Measurements from ENCODE around the gene WDR1.

Gene WDR1

DNA sequence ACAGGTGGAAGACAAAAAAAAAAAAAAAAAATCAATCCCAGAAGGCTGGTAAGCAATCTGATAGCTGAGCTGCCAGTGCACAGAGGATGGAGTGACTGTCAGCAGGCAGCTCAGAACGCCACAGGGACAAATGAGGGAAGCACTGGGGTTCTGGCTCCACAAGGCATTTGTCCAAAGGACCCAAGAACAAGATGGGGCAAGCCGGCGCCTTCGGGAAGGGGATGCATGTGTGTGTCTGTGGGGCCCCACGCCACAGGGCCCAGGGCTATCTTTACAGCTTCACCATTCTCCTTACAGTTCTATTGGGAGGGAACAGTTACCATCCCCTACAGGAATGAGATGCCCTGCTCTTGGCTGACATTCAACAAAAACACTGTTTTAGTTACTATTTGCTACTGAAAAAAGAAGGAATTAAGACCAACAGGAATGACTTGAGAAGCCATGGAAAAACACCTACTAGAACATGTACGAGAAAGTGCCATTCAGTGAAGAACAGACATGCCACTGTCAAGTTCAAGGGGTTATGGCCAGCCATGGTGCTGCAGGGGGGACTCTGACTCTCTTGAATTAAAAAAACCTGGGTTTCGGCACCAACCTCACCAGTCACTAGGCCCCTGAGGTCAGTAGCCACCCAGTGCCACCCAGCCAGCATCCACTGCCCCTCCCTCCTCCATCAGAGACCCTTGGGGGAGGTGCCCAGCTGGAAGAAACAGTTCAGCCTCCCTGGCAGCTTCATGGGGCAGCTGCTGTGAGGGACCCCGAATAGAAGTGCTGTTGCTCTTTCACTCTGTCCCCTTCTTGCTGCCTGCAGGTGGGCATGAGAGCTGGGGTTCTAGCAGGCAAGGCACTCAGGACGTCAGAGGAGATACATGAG is 18.5 kb downstream of the WDR1 start:
- peaks cover 89% of the 10 kb centered on the region for H3K4me1 ChIP-seq (ENCODE audit: control insufficient read depth, insufficient read depth, low read length)
- no peak overlapping the region for H3K9ac ChIP-seq (ENCODE audit: low read length in 2 of 2)
- H3K27me3 ChIP-seq (ENCODE audit: control insufficient read depth in 1 of 2, insufficient read depth in 2 of 2, low read length in 2 of 2): no peaks in the 10 kb centered on the region
- H3K9me3 ChIP-seq (ENCODE audit: control insufficient read depth in 2 of 2, low read length in 2 of 2): no peaks in the 10 kb centered on the region
- no peak overlapping the region for H3K27ac ChIP-seq (ENCODE audit: low read length)
- no peak overlapping the region for H3K4me3 ChIP-seq (ENCODE audit: low read length in 2 of 2)
- peaks cover 61 to 62% of the 10 kb centered on the region in 2 donors for H3K36me3 ChIP-seq (ENCODE audit: control insufficient read depth in 2 of 2, insufficient read depth in 2 of 2, low read length in 2 of 2)

DNA sequence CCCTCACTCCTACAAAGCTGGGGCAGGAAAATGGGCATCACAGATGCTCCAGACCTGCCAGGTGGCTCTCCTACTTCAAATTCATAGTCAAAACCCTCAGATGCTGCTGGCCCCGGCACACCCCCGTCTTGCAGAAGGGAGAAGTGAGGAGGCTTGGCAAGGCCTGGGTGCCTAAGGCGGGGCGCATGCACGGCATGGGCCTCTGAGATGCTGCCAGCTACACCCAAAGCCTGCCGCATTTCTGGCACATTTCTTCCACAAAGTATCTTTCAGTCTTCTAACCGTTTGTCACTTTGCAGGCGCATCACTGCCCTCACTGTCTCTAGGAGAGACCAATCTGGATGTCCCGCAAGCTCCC is 19.6 kb downstream of the WDR1 start:
- Histone ChIP-seq H3K4me3 (ENCODE audit: low read length in 2 of 2) (peak overlapping the region in 1 of 2 donors; percentile 15), H3K36me3 (ENCODE audit: control insufficient read depth in 2 of 2, insufficient read depth in 2 of 2, low read length in 2 of 2) (peaks cover 53 to 57% of the 10 kb centered on the region in 2 donors), H3K4me1 (ENCODE audit: control insufficient read depth, insufficient read depth, low read length) (peaks cover 89% of the 10 kb centered on the region), H3K9me3 (ENCODE audit: control insufficient read depth in 2 of 2, low read length in 2 of 2) (no peaks in the 10 kb centered on the region), H3K9ac (ENCODE audit: low read length in 2 of 2) (peak overlapping the region in 1 of 2 donors; percentile 5), H3K27me3 (ENCODE audit: control insufficient read depth in 1 of 2, insufficient read depth in 2 of 2, low read length in 2 of 2) (no peaks in the 10 kb centered on the region), H3K27ac (ENCODE audit: low read length) (peak overlapping the region; percentile 64)

DNA sequence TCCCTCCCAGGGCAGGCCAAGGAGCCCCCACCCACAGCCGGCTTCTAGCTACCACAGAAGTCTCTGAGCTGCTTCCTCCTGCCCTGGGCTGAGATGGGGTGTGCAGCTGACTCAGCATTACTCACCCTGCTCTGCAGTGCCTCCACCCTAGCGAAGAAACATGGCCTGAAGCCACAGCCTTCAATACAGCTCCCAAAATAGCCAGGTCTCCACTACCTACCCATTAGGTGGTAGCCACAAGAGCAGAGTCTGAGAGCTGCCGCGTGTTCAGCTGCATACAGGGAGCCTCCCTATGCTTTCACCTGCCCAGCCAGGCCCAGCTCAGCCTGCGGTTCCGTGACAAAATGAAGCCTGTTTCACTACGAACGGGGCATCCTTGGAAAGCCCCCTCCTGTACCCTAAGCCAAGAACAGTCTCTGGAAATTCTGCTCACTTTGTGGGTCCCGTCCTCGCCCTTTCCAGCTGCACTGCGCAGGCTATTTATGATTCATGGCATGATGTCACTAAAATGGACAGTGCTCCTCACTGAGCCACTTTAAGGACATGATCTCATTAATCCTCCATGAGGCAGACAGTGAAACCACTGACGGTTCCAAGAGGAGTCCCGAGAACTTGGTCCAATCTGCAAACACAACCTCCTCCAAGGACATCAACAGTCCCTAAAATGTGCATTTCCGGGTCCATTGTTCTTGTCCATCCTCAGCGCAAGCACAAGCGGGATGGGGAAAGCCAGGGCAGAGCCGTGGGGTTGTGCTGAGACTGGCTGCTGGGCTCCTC is 20.2 kb downstream of the WDR1 start:
- Histone ChIP-seq H3K9ac (ENCODE audit: low read length in 2 of 2) (peak overlapping the region in 1 of 2 donors; percentile 29), H3K27ac (ENCODE audit: low read length) (peak overlapping the region; percentile 64), H3K27me3 (ENCODE audit: control insufficient read depth in 1 of 2, insufficient read depth in 2 of 2, low read length in 2 of 2) (no peaks in the 10 kb centered on the region), H3K36me3 (ENCODE audit: control insufficient read depth in 2 of 2, insufficient read depth in 2 of 2, low read length in 2 of 2) (peaks cover 57 to 62% of the 10 kb centered on the region in 2 donors), H3K4me1 (ENCODE audit: control insufficient read depth, insufficient read depth, low read length) (peaks cover 88% of the 10 kb centered on the region), H3K9me3 (ENCODE audit: control insufficient read depth in 2 of 2, low read length in 2 of 2) (no peaks in the 10 kb centered on the region), H3K4me3 (ENCODE audit: low read length in 2 of 2) (peak overlapping the region in 1 of 2 donors; percentile 44)

DNA sequence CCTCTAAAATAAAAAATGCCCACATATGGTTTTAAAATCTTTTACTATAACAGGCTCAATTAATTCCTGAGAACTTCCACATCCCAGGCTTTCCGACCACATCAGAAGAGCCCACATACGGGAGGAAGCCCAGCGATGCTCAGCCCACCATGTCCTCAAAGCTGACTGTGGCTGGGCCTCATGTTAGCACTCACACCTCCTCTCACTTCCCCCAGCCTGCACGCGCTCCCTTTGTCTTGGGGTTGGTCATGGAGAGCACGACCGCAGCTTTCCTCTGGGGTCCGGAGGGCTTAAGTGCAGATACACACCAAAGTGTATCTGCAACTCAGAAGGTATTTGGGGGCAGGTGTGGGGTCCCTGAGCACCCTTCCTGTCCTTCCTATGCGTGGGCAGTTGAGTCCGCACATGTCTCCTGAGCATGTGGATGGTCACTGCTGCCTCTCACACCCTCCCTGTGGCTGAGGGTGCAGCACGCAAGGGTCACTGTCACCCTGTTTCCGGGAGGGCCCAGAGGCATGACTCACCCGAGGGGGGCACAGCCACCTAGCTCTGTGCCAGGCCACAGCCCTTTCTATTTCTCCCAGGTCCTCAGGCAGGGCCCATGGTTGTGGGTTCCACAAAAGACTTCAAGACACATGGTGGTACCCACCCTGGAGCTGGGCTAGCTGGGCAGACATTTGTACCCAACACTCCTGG is 21.2 kb downstream of the WDR1 start:
- H3K27ac ChIP-seq (ENCODE audit: low read length): peak overlapping the region; percentile 64
- peaks cover 80% of the 10 kb centered on the region for H3K4me1 ChIP-seq (ENCODE audit: control insufficient read depth, insufficient read depth, low read length)
- H3K9me3 ChIP-seq (ENCODE audit: control insufficient read depth in 2 of 2, low read length in 2 of 2): no peaks in the 10 kb centered on the region
- H3K4me3 ChIP-seq (ENCODE audit: low read length in 2 of 2): no peak overlapping the region
- no peaks in the 10 kb centered on the region for H3K27me3 ChIP-seq (ENCODE audit: control insufficient read depth in 1 of 2, insufficient read depth in 2 of 2, low read length in 2 of 2)
- peaks cover 65 to 68% of the 10 kb centered on the region in 2 donors for H3K36me3 ChIP-seq (ENCODE audit: control insufficient read depth in 2 of 2, insufficient read depth in 2 of 2, low read length in 2 of 2)
- H3K9ac ChIP-seq (ENCODE audit: low read length in 2 of 2): no peak overlapping the region

DNA sequence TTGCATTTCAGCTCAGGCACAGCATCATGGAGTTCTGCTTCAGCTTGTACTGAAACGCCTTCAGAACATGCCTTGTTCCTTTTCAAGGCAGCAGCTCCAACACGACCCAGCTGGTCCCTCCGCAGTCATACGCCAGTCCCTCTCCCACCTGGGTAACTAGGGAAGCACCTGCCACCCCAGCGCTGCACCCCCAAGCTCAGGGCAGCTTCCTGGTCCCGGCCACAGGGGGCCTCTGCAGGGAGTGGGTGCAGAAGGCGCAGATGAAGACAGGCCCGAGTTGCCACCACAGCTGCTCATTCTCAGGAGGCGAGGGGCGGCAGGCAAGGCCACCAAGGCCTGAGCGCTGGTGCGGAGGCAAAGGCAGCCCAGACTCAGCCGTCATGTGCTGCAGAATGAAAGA is 21.8 kb downstream of the WDR1 start:
- no peak overlapping the region for H3K4me3 ChIP-seq (ENCODE audit: low read length in 2 of 2)
- no peaks in the 10 kb centered on the region for H3K9me3 ChIP-seq (ENCODE audit: control insufficient read depth in 2 of 2, low read length in 2 of 2)
- peak overlapping the region; percentile 67 for H3K27ac ChIP-seq (ENCODE audit: low read length)
- H3K4me1 ChIP-seq (ENCODE audit: control insufficient read depth, insufficient read depth, low read length): peaks cover 76% of the 10 kb centered on the region
- H3K9ac ChIP-seq (ENCODE audit: low read length in 2 of 2): no peak overlapping the region
- peaks cover 65 to 70% of the 10 kb centered on the region in 2 donors for H3K36me3 ChIP-seq (ENCODE audit: control insufficient read depth in 2 of 2, insufficient read depth in 2 of 2, low read length in 2 of 2)
- H3K27me3 ChIP-seq (ENCODE audit: control insufficient read depth in 1 of 2, insufficient read depth in 2 of 2, low read length in 2 of 2): no peaks in the 10 kb centered on the region

DNA sequence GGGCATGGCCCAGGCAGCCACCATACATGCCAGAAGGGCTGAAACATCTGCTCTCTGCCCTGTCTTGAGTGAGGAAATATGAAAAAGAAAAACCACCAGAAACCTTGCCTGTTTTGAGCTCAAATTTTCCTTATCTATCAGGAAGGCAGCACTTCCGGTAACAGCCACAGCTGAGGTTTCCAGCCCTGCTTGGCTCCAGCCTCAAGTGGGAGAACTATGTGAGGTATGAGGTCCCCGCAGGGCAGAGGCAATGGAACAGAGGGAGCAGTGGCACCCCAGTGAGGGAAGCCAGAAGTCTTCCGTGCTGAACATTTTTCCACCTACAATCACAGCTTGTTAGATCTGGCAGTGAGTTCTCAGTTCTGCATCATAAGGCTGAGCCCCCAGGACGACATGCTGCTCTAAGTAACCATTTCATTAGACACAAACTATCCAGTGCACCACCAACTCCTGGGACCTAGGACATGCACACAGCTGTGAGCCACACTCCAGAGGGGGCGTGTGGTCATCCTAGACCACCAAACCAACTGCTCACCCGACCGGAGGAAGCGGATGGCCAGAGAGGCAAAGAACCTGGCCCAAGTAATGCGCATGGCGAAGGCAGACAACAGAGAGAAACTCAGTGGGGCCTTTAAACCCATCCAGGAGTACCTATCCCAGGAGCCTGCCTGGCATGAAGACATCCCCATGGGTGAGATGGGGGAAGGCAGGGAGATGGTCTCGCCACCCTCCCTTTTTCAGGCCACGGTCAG is 22.6 kb downstream of the WDR1 start:
- H3K9ac ChIP-seq (ENCODE audit: low read length in 2 of 2): peak overlapping the region in 1 of 2 donors; percentile 40
- peaks cover 75% of the 10 kb centered on the region for H3K4me1 ChIP-seq (ENCODE audit: control insufficient read depth, insufficient read depth, low read length)
- H3K27me3 ChIP-seq (ENCODE audit: control insufficient read depth in 1 of 2, insufficient read depth in 2 of 2, low read length in 2 of 2): no peaks in the 10 kb centered on the region
- peaks cover 64 to 67% of the 10 kb centered on the region in 2 donors for H3K36me3 ChIP-seq (ENCODE audit: control insufficient read depth in 2 of 2, insufficient read depth in 2 of 2, low read length in 2 of 2)
- no peaks in the 10 kb centered on the region for H3K9me3 ChIP-seq (ENCODE audit: control insufficient read depth in 2 of 2, low read length in 2 of 2)
- no peak overlapping the region for H3K4me3 ChIP-seq (ENCODE audit: low read length in 2 of 2)
- H3K27ac ChIP-seq (ENCODE audit: low read length): peak overlapping the region; percentile 67

DNA sequence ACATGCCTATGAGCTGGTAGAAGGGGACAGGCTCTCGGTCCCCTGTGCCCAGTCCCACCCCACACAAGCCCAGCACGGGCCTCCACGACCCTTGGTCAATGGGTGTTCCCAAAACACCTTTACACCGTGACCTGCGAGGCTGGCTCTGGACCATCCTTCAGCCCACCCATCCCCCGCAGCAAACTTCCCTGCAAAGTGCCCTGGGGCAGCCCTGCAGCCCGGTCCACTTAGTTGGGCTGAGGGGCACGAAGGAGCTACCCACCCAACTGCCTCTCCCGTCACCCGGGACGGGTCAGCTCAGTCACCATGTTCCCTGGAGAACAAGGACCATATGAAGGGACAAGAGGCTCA is 23.4 kb downstream of the WDR1 start:
- Histone ChIP-seq H3K4me1 (ENCODE audit: control insufficient read depth, insufficient read depth, low read length) (peaks cover 68% of the 10 kb centered on the region), H3K27ac (ENCODE audit: low read length) (peak overlapping the region; percentile 67), H3K9me3 (ENCODE audit: control insufficient read depth in 2 of 2, low read length in 2 of 2) (no peaks in the 10 kb centered on the region), H3K36me3 (ENCODE audit: control insufficient read depth in 2 of 2, insufficient read depth in 2 of 2, low read length in 2 of 2) (peaks cover 65 to 68% of the 10 kb centered on the region in 2 donors), H3K4me3 (ENCODE audit: low read length in 2 of 2) (peak overlapping the region; percentile 12 to 29), H3K27me3 (ENCODE audit: control insufficient read depth in 1 of 2, insufficient read depth in 2 of 2, low read length in 2 of 2) (no peaks in the 10 kb centered on the region), H3K9ac (ENCODE audit: low read length in 2 of 2) (no peak overlapping the region)

DNA sequence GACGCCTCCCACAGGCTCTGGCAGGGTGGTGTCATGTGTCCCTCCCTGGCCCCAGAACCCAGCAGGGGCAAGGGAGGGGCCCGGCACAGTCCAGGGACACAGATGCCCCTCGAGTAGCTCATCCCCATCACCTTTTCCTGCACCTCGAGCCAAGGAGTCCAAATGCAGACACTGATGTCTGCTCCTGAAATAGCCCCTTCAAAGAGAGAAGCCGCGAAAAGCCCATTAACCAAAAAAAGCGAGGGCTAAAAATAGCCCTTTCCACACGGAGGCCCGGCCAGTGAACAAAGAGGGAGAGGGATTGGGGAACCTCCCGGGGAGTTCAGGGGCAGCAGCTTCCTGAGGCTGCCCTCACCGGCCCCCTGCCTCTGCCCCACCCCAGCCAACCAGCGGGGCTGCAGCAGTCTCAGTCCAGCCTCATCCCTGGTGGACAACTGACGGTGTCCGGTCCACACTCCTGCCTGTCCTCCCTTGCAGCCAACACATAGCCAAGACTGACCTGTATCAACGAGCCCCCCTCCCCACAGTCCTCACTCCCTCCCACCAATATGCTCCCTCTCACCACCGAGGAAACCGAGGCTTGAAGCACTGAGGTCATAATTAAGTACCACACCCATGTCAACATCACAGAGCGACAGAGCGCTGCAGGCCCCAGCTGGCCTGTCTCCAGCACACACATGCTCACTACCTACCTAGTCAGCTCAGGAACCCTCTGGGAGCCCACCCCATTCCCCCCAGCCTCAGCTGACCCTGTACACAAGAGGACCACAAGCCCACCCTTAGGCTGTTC is 23.9 kb downstream of the WDR1 start:
- Histone ChIP-seq H3K4me1 (ENCODE audit: control insufficient read depth, insufficient read depth, low read length) (peaks cover 63% of the 10 kb centered on the region), H3K36me3 (ENCODE audit: control insufficient read depth in 2 of 2, insufficient read depth in 2 of 2, low read length in 2 of 2) (peaks cover 65 to 70% of the 10 kb centered on the region in 2 donors), H3K27me3 (ENCODE audit: control insufficient read depth in 1 of 2, insufficient read depth in 2 of 2, low read length in 2 of 2) (no peaks in the 10 kb centered on the region), H3K27ac (ENCODE audit: low read length) (peak overlapping the region; percentile 11), H3K9me3 (ENCODE audit: control insufficient read depth in 2 of 2, low read length in 2 of 2) (no peaks in the 10 kb centered on the region), H3K9ac (ENCODE audit: low read length in 2 of 2) (no peak overlapping the region), H3K4me3 (ENCODE audit: low read length in 2 of 2) (peak overlapping the region; percentile 12 to 29)

DNA sequence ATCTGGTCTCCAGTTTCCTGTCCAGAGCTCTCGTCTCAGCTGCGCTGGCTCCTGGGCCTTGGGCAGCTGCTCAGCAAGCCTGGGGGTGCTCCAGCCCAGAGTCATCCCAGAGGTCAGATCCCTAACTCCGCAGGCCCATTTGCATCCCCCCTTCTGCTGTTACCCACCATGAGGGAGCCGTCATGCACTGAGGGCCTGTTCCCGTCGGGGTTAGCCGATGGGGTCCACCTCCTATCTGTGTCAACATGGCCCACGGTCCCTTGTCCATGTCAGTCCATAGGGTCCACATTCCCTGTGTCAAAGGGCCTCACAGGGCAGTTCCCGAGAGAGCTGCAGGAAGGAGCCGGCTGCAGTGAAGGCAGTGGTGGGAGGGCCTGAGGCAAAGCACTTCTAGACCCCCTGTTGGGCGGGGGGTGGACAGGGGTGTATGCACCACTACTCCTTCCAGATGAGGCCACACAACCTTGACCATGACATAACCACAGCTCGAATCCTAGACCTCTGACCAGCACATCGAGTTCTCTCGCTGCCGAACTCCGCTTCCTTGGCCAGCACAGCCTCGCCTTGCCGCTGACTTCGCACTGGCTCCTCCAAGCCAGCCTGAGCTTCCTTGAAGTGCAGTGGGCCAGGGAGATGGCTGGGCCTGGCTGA is 24.9 kb downstream of the WDR1 start:
- H3K36me3 ChIP-seq (ENCODE audit: control insufficient read depth in 2 of 2, insufficient read depth in 2 of 2, low read length in 2 of 2): peaks cover 67 to 71% of the 10 kb centered on the region in 2 donors

More for the DNA sequence above, 24.9 kb downstream of the WDR1 start:
- Histone ChIP-seq H3K4me3 (ENCODE audit: low read length in 2 of 2) (no peak overlapping the region), H3K27ac (ENCODE audit: low read length) (no peak overlapping the region), H3K9ac (ENCODE audit: low read length in 2 of 2) (no peak overlapping the region), H3K27me3 (ENCODE audit: control insufficient read depth in 1 of 2, insufficient read depth in 2 of 2, low read length in 2 of 2) (no peaks in the 10 kb centered on the region), H3K4me1 (ENCODE audit: control insufficient read depth, insufficient read depth, low read length) (peaks cover 52% of the 10 kb centered on the region), H3K9me3 (ENCODE audit: control insufficient read depth in 2 of 2, low read length in 2 of 2) (no peaks in the 10 kb centered on the region)
